T-helper 9 cell (primary cell): Measurements from ENCODE around the gene RPS26.

ENCODE experiments used
- DNase-seq: peaks from one replicate; pipeline ENCODE4 v3.0.0-alpha.2; 2020

Gene RPS26

DNA sequence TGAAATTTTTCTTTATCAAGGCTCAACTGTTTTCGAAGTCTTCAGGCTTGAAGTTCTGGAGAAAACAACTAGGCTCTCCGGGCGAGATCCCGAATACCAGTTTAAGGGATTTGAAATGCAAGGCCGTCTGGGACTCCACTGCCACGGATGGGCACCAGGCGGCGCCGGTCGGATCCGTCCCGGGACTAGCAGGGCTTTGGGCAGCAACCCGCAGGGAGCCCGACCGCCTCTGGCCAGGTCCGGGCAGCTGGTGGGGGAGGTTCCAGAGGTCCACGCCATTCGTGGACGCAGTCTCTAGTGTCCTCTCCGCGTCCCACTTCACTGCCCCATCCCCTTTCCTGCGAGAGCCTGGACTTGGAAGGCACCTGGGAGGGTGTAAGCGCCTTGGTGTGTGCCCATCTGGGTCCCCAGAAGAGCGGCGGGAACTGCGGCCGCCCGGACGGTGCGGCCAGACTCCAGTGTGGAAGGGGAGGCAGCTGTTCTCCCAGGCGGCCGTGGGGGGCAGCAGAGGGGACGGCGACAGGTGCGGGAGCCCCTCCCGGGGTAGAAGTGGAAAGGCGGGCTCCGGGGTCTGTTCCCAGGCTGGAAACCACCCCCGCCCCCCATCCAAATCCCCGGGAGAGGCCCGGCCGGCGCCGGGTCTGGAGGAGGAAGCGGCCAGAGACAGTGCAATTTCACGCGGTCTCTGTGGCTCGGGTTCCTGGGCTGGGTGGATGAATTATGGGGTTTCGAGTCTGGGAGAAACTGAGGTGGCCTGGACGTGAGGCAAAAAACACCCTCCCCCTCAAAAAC lies 37.4 kb downstream of the RPS26 start:
- peak; percentile 48 for DNase-seq

GRCh38 chr12:56079723-56080555 lies 38.2 kb downstream of the RPS26 start, which contains the start of gene ERBB3:
Gene ERBB3, plus strand, starts transcription at chr12:56080165. Its CDS starts 136 bp downstream, at chr12:56080301.
- DNase-seq, result peak; percentile 56

DNA sequence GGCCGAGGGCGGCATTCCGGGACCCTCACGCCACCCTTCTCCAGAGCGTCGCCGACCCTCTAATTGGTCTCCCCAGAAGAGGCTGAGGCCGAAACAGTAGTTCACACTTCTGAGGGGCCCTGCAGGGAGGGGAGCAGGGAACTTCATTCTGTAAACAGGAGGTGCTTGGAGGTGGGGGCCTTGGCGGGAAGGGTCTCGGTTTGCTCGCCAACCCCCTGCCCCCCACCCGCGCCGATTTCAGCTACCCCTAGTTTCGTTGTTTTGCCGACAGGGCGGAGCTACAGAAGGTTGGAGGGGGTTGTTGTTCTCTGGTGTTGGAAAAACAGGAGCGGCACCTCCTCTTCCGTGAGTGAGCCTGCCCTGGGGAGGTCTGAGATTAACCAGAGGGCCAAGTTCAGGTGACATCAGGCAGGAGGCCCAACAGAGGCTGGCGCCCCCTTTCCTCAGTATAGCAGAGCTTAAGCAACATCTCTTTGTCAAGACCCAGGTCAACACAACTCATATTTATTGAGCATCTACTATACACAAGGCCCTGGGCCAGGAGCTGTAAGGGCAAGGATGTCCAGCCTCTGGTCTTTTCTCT lies 38.9 kb downstream of the RPS26 start:
- DNase-seq, result no peak

DNA sequence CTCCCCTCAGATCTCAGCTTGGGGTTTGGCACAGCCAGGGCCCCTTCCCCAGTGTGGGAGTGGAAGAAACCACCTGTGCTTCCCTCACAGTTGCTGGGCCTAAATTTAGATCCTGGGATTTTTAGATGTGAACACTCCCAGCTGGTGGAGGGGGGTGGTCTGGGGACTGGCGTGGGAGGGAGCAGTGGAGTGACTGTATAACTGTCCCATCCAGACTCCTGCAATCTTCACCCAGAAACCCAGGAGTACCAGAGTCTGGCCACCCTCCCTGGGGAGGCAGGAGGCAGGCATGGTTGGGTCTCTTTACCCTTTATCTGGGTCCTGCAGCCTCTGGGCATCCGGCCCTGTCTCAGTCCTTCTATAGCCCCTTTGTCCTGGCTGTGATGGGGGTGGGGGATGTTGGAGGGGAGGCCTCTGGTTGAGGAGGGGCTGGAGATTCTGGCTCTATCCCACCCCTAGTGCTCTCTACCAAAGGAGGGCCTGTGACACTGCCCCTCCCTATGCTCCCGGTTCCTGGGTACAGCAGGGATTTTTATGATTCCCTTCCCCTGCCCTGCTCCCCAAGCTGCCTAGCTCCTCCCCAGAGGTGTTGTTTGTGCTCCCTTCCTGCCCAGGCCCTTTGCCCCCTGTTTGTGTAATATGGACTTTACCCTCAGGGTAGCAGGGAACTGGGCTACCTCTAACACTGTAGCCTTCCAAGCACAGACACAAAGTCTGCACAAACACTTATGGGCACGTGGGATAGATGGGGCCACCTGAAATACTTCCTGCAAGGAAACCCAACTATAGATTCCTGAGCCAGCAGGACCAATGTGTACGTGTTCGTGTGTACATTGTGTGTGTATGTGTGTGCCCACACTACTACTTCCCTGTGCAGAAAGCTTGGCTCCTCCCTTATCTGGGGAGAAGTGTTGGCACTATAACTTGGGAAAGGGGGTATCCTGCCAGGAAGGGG lies 40.0 kb downstream of the RPS26 start:
- no peak for DNase-seq

GRCh38 chr12:56082382-56082781 lies 40.7 kb downstream of the RPS26 start:
- no peak for DNase-seq

DNA sequence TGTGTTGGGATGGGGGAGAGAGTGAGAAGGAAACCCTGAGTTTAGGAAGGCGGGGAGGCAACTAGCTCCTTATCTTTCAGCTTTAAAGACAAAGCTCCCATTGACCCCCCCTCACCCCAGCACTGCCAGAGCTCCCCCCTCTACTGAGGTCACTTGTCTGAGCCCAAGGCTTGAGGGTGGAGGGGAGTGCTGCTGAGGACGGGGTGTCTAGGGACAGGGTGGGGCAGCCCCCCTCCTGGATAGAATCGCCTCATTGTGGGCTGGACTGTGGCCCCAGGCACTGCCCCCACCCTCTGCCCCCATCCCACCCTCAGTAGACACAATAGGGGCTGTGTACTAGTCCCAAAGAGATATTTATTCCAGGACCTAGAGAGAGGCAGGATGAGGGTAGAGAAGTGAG lies 41.2 kb downstream of the RPS26 start:
- DNase-seq, result no peak

GRCh38 chr12:56084958-56085543 lies 43.3 kb downstream of the RPS26 start:
- no peak for DNase-seq

DNA sequence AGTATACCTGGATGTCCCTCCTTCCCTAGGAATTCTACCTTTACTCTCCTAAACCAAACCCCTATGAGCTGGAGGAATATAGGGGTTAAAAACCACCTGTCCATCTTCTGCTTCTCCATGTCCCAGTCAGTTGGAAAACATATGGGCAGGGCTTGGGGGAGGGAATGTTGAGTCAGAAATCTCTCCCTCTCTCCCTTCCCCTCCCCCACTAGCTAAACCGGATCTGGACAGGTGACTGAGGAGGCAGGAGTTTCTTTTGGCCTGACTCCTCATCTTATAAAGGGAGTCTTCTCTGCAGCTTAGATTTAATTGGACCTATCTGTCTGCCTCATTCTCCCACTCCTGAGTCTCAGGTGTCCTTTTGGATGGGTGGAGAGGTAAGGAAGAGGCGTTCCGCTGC lies 44.4 kb downstream of the RPS26 start:
- no peak for DNase-seq

DNA sequence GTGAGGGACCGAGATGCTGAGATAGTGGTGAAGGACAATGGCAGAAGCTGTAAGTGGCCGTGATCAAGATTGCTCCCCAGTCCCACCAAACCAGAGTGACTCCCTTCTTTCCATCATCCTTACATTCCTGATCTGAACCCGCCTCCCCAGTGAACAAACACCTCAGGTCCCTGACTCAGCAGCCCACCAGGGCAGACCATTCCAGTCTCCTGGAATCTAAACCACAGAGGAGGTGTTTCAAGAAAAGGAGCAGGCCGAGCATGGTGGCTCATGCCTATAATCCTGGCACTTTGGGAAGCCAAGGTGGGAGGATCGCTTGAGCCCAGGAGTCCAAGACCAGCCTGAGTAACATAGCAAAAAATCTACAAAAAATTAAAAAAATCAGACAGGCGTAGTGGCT lies 44.9 kb downstream of the RPS26 start:
- DNase-seq, result no peak

DNA sequence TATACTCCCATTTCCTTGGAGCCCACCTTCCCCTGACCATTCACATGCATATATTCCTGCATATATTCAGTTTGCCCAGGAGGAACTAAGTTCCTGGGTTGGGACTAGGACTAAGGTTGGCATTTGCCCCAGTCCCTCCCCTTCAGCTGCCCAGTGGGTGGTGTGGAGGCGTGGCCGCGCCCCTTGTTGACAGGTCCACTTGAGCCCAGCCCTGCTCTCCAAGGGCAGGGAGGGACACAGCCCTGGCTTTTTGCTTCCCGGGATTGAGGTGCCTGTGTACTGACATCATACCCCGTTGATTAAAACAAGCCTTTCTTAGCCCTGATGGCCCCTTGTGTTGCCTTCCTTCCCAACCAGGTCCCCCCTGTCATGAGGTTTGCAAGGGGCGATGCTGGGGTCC lies 45.5 kb downstream of the RPS26 start:
- DNase-seq, result no peak
